Dendritic cell treated with granulocyte-macrophage colony-stimulating factor and Interleukin-4, amounts not matched to agents 40 ng/mL and 50 ng/mL, for 4 days (primary cell): ENCODE data around the gene P2RX7.
"Not testable (repeated sequence)": the region's sequence is repeated elsewhere in the genome, so short reads cannot be mapped to it uniquely, and the experiment has no call there.

Experiments used
- H3K27ac Mint-ChIP-seq: one replicate; pipeline ENCODE4 v1.8.0; 2022; ENCODE audit warnings: mild to moderate bottlenecking, mixed read lengths
- H3K27me3 Mint-ChIP-seq: one replicate; pipeline ENCODE4 v1.8.0; 2022; ENCODE audit warnings: mild to moderate bottlenecking, mixed read lengths
- H3K36me3 Mint-ChIP-seq: one replicate; pipeline ENCODE4 v1.8.0; 2022; ENCODE audit warnings: low read depth, mixed read lengths
- H3K4me1 Mint-ChIP-seq: one replicate; pipeline ENCODE4 v1.8.0; 2022; ENCODE audit warnings: low read depth, mixed read lengths
- H3K4me3 Mint-ChIP-seq: one replicate; pipeline ENCODE4 v1.8.0; 2022; ENCODE audit warnings: mild to moderate bottlenecking, moderate library complexity, mixed read lengths
- H3K9me3 Mint-ChIP-seq: one replicate; pipeline ENCODE4 v1.8.0; 2022; ENCODE audit warnings: mixed read lengths
- intact Hi-C: fragments of 100-400 bp; cut with micrococcal nuclease; formaldehyde crosslinking; loops from one replicate; pipeline ENCODE4 v1.15.0; 2022

Gene P2RX7

DNA sequence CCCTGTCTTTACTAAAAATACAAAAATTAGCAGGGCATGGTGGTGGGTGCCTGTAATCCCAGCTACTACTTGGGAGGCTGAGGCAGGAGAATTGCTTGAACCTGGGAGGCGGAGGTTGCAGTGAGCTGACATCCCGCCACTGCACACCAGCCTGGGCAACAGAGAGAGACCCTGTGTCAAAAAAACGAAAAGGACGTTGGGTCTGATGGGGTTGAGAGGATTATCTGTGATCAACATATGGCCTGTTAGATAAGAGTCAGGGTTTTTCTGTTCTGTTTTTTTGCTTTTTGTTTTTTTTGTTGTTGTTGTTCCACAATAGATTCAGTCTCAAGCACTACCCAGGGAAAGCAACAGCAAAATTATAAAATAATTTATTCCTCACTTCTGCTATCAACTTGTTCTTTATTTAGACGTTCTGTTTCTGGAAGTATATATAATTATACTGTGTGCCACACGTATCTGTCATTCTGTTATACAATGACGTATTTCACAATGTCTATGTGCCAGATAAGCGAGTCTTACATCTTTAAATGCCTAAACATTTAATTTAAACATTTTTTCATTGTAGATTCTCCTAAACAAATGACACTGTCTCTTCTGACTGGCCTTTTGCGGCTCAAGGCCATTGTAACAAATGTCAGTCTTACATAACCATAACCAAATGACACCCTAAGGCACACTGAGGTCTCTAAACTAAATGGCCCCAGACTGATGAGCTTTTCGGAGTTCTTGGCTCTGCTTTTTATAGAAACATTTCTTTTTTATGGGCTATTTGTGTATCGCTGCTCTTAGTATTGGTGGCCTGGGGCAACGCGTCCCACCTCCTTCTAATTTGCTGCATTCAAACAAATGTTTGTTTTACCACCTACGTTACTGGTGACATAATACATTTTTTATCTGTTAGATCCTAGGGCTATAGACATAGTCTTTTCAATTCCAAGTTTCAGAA is 70.0 kb downstream of the P2RX7 start:
- peaks cover 6% of the 10 kb centered on the region for H3K4me1 Mint-ChIP-seq
- no peak overlapping the region for H3K4me3 Mint-ChIP-seq
- no peaks in the 10 kb centered on the region for H3K27me3 Mint-ChIP-seq
- no peaks in the 10 kb centered on the region for H3K36me3 Mint-ChIP-seq
- no peak overlapping the region for H3K27ac Mint-ChIP-seq
- no peaks in the 10 kb centered on the region for H3K9me3 Mint-ChIP-seq
- intact Hi-C loops, result no loop called here

DNA sequence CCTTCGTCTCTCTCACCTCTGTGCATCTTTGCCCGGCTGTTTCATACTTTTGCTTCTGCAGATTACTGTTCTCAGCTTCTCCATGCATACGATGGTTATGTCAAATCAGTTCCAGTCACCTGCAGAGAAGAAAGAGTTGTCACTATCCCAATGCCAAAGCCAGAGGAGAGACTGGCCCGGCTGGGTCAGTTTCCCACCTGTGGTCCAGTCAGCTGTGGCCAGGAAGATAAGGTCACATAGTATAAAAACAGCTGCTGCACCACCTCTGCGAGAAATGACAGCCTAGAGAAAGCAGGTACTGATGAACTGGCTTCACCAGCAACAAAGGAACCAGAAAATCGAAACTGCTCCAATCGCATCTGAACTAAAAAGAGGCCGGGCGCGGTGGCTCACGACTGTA is 70.8 kb downstream of the P2RX7 start:
- Mint-ChIP-seq H3K27me3 (no peaks in the 10 kb centered on the region), H3K27ac (no peak overlapping the region)
- intact Hi-C loops, result no loop called here

DNA sequence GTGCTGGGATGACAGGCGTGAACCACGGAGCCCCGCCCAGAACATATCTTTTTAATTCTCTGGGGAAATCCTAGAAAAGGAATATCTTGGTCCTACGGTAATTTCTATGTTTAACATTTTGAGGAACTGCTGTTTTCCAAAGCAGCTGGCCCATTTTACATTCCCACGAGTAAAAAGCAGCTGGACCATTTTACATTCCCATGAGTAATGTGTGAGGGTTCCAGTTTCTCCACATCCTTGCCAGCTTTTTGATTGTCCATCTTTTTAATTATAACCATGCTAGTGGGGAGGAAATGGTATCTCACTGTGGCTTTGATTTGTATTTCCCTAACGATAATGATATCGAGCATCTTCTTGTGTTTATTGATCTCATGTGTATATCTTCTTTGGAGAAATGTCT is 72.8 kb downstream of the P2RX7 start:
- Mint-ChIP-seq H3K9me3 (no peaks in the 10 kb centered on the region), H3K36me3 (peaks cover 2% of the 10 kb centered on the region), H3K27ac (no peak overlapping the region), H3K4me3 (no peak overlapping the region), H3K4me1 (peaks cover 11% of the 10 kb centered on the region), H3K27me3 (no peaks in the 10 kb centered on the region)
- intact Hi-C loops, result no loop called here

More for the DNA sequence above, 70.8 kb downstream of the P2RX7 start:
- no peak overlapping the region for H3K4me3 Mint-ChIP-seq
- H3K36me3 Mint-ChIP-seq, result no peaks in the 10 kb centered on the region
- H3K9me3 Mint-ChIP-seq, result no peaks in the 10 kb centered on the region
- H3K4me1 Mint-ChIP-seq, result peaks cover 6% of the 10 kb centered on the region

DNA sequence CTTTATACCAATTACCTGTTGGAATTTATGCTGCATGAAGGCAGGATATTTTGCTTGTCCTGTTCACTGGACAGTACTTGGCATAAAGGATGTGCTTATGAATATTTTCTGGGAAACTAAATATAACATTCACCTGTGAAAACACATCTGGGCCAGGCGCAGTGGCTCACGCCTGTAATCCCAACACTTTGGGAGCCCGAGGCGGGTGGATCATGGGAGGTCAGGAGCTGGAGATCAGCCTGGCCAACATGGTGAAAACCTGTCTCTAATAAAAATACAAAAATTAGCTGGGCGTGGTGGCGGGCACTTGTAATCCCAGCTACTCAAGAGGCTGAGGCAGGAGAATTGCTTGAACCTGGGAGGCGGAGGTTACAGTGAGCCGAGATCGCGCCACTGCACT is 75.9 kb downstream of the P2RX7 start:
- H3K27me3 Mint-ChIP-seq, H3K27ac Mint-ChIP-seq, H3K9me3 Mint-ChIP-seq, intact Hi-C loops, H3K4me3 Mint-ChIP-seq: not testable (repeated sequence)
- H3K36me3 Mint-ChIP-seq, result peaks cover 14% of the 10 kb centered on the region
- H3K4me1 Mint-ChIP-seq, result peaks cover 33% of the 10 kb centered on the region

DNA sequence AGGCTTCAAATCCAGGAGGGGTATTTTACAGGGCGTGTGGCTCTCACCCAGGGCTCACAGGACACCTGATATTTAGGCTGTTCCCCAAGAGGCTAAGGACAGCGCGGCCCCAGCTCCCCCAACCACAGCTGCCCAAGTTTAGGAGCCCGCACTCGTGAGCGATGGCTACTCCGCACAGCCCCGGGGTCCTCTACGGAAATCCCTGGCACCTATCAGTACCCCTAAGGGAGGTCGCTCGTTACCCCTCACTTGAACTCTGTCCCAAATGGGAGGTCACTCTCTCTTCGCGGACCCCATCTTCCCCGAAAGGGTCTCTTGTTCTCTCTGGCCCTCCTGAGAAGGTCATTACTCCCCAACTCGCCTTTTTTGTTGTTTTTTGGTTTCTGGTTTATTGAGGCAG is 76.5 kb downstream of the P2RX7 start:
- intact Hi-C loops, result no loop called here
- Mint-ChIP-seq H3K4me1 (peaks cover 40% of the 10 kb centered on the region), H3K9me3 (no peaks in the 10 kb centered on the region), H3K27me3 (no peaks in the 10 kb centered on the region), H3K36me3 (peaks cover 16% of the 10 kb centered on the region), H3K27ac (peak overlapping the region; percentile 96), H3K4me3 (peak overlapping the region; percentile 92)

DNA sequence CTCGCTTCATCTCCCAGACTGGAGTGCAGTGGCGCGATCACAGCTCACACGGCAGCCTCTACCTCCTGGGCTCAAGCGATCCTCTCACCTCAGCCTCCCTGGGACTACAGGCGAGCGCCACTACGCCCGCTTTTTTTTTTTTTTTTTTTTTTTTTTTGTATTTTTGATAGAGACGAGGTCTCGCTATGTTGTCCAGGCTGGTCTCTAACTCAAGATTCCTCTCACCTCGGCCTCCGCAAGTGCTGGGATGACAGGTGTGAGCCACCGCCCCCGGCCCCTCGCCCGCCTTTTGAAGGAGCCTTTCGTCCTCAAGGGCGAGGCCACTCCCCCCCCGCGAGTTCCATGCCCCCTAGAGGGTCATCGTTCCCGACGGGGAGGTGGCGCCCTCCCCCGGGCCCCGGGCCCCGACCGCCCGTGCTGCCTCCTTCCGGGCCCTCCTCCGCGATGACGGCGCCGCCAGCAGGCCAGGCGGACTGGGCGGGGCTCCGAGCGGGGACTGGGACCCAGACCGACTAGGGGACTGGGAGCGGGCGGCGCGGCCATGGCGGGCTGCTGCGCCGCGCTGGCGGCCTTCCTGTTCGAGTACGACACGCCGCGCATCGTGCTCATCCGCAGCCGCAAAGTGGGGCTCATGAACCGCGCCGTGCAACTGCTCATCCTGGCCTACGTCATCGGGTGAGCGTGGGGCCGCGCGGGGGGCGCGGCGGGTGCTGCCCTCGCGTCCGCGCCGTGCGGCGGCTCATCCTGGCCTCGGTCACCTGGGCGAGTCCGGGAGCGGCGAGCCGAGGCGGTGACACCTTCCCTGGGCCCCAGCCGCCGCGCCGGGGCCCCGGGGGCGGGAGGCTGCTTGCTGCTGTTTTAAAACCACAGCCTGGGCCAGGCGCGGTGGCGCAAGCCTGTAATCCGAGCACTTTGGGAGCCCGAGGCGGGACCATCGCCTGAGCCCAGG is 77.2 kb downstream of the P2RX7 start, which contains the start of gene P2RX4:
P2RX4 (plus strand) TSS at position 506 of the 949 bp plus-strand sequence; CDS start at position 542, 36 bp downstream.
- intact Hi-C loops, result loop anchor here (1.0 to 5.0 kb wide), 2 partner anchors 33 to 81 kb away; no protein-coding TSS in a partner anchor
- H3K36me3 Mint-ChIP-seq, result peaks cover 16% of the 10 kb centered on the region
- H3K4me3 Mint-ChIP-seq, result peak within 1 kb of the TSS; percentile 92
- H3K9me3 Mint-ChIP-seq, result no peaks in the 10 kb centered on the region
- H3K4me1 Mint-ChIP-seq, result peaks cover 44% of the 10 kb centered on the region
- H3K27me3 Mint-ChIP-seq, result no peaks in the 10 kb centered on the region
- peak within 1 kb of the TSS; percentile 96 for H3K27ac Mint-ChIP-seq

DNA sequence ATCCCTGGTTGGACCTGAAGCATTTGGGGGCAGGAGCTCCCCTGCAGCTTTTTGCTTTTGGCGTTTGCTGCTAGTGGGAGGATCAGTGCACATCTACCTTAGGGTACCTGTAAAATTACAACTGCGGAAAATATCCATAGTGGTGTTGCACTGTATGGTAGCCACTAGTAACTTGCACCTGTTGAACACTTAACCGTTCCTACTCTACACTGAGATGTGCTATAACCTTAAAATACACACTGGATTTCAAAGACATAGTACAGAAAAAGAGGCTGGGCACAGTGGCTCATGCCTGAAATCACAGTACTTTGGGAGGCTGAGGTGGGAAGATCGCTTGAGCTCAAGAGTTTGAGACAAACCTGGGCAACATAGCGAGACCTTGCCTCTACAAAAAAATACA is 80.2 kb downstream of the P2RX7 start:
- H3K36me3 Mint-ChIP-seq, result peaks cover 32% of the 10 kb centered on the region
- H3K4me3 Mint-ChIP-seq, result no peak overlapping the region
- H3K27ac Mint-ChIP-seq, result no peak overlapping the region
- intact Hi-C loops, result loop anchor here (5.0 kb wide), 1 partner anchor 36 kb away; no protein-coding TSS in a partner anchor
- H3K27me3 Mint-ChIP-seq, result no peaks in the 10 kb centered on the region
- H3K4me1 Mint-ChIP-seq, result peaks cover 52% of the 10 kb centered on the region
- no peaks in the 10 kb centered on the region for H3K9me3 Mint-ChIP-seq

DNA sequence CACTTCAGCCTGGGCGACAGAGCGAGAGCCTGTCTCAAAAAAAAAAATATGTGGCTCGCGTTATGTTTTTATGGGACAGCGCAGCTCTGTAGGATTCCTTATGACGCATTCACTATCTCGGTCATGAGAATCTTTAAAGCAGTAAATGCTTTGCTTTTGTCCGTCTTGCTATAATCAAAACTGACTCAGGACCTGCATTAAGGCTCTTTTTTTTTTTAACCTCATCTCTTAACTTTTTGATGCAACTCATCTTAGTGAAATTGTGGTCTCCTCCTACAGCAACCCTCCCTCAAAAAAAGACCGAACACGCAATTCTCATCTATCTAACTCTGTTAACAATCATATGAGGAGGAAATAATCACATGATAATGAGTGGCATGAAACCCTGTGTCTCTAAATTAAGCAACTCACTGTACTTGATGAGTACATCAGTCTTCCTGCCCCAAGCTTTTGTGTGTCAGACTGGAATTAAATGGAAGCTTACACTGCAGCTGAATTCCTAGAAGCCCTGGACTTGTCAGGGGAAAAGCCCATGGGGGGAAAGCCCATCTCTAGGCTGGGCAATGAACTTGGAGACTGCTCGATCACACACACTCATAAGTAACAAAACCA is 81.6 kb downstream of the P2RX7 start:
- Mint-ChIP-seq H3K27me3 (no peaks in the 10 kb centered on the region), H3K4me3 (peak overlapping the region; percentile 40), H3K4me1 (peaks cover 65% of the 10 kb centered on the region), H3K36me3 (peaks cover 45% of the 10 kb centered on the region), H3K9me3 (no peaks in the 10 kb centered on the region), H3K27ac (peak overlapping the region; percentile 89)
- intact Hi-C loops, result loop anchor here (2.0 to 5.0 kb wide), 3 partner anchors 23 to 85 kb away; no protein-coding TSS in a partner anchor

DNA sequence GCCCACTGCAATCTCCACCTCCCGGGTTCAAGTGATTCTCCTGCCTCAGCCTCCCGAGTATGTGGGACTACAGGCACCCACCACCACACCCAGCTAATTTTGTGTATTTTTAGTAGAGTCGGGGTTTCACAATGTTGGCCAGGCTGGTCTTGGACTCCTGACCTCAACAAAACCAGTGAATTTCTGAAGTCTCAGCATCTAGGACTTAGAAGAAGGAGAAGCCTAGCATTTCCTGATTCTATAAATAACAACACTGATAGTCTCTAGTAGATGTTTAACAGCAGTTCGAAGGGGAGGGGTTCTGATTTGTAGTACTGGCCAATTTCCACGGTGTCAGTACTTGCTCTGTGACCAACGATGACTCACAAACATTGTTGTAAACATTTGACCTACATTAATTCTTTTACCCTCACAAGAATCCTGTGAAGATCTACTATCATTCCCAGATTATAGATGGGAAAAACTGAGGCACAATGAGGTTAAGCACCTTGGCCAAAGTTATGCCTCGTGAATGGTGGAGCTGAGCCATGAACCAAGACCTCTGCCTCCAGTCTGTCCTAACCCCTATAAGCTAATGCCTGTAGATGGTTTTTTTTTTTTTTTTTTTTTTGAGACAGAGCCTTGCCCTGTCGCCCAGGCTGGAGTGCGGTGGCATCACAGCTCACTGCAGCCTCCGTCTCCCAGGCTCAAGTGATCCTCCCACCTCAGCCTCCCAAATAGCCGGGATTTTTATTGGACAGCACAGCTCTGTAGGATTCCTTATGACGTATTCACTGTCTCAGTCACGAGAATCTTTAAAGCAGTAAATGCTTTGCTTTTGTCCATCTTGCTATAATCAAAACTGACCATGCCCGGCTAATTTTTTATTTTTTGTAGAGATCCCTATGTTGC is 82.4 kb downstream of the P2RX7 start:
- Mint-ChIP-seq H3K4me1 (peaks cover 66% of the 10 kb centered on the region), H3K4me3 (peak overlapping the region; percentile 40), H3K27ac (peak overlapping the region; percentile 89), H3K27me3 (no peaks in the 10 kb centered on the region), H3K36me3 (peaks cover 51% of the 10 kb centered on the region), H3K9me3 (no peaks in the 10 kb centered on the region)
- intact Hi-C loops, result loop anchor here (2.0 to 5.0 kb wide), 3 partner anchors 24 to 86 kb away; no protein-coding TSS in a partner anchor

DNA sequence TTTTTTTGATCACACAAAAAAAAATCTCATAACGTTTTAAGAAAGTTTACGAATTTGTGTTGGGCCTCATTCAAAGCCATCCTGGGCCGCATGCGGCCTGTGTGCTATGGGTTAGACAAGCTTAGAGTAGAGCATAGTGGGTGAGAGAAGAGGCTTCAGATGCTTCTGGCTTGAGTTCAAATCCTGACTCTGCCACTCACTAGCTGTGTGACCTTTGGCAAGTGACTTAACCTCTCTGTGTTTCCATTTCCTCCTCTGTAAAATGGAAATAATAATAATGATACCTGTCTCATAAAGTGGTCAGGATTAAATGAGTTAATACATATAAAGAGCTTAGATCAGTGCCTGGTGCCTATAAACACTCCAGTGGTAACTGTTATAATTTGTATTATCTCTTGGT is 83.4 kb downstream of the P2RX7 start:
- Mint-ChIP-seq H3K27me3 (no peaks in the 10 kb centered on the region), H3K9me3 (no peaks in the 10 kb centered on the region), H3K4me3 (no peak overlapping the region), H3K27ac (no peak overlapping the region), H3K4me1 (peaks cover 60% of the 10 kb centered on the region), H3K36me3 (peaks cover 53% of the 10 kb centered on the region)
- intact Hi-C loops, result no loop called here

DNA sequence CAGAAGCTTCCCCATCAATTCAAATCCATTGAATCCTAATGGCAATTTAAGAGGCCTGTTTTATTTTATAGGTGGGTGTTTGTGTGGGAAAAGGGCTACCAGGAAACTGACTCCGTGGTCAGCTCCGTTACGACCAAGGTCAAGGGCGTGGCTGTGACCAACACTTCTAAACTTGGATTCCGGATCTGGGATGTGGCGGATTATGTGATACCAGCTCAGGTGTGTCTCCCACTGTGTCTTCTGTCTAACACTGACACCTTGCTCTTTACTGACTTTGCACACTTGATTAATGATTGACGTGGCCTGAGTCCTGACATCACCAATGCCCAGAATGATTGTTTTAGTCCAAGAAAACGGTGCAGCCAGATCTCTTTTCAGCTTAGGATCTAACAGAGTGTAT is 84.4 kb downstream of the P2RX7 start:
- Mint-ChIP-seq H3K27me3 (no peaks in the 10 kb centered on the region), H3K4me1 (peaks cover 59% of the 10 kb centered on the region), H3K9me3 (no peaks in the 10 kb centered on the region), H3K27ac (no peak overlapping the region), H3K36me3 (peaks cover 62% of the 10 kb centered on the region), H3K4me3 (no peak overlapping the region)
- intact Hi-C loops, result no loop called here

DNA sequence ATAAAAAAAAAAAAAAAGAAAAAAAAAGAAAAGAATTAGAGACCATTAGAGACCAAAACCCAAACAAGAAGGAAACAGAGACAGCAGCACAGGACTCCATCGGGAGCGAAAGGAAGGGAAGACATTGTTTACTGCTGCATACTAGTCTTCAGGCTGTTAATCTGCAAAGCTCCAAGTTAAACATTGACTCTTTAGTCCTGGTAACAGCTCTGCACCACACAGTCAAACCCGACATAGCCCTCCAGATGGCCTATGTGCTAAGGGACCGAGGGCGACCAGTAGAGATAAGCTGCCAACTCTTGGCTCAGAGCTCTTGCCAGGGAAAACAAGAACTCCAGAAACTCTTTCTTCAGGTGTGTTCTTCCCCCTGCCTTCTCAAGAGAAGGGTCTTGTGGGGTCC is 85.1 kb downstream of the P2RX7 start:
- intact Hi-C loops, result no loop called here
- peaks cover 63% of the 10 kb centered on the region for H3K4me1 Mint-ChIP-seq
- H3K4me3 Mint-ChIP-seq, result no peak overlapping the region
- no peaks in the 10 kb centered on the region for H3K9me3 Mint-ChIP-seq
- H3K27me3 Mint-ChIP-seq, result no peaks in the 10 kb centered on the region
- H3K36me3 Mint-ChIP-seq, result peaks cover 69% of the 10 kb centered on the region
- no peak overlapping the region for H3K27ac Mint-ChIP-seq
